NB4 (cell line): ENCODE results near the gene NDUFAF8.

Source experiments
- DNase-seq: peaks from one replicate; pipeline ENCODE4 v3.0.0; 2010; ENCODE audit warnings: low read depth
- H3K4me3 ChIP-seq: one replicate; pipeline ENCODE4 v1.5.1; 2011; ENCODE audit warnings: mild to moderate bottlenecking, low read depth, low read length, moderate library complexity
- CTCF ChIP-seq: IDR thresholded peaks from one replicate; pipeline ENCODE4 v1.5.1; 2012; ENCODE audit warnings: low read depth, low read length
- MAX ChIP-seq: IDR thresholded peaks from 2 replicates; pipeline ENCODE4 v1.6.1; 2011; ENCODE audit warnings: low read depth, low read length
- MYC ChIP-seq: IDR thresholded peaks from 2 replicates; pipeline ENCODE4 v1.6.1; 2011; ENCODE audit warnings: low read depth, low read length
- POLR2A ChIP-seq: IDR thresholded peaks from 2 replicates; pipeline ENCODE4 v1.6.1; 2011; ENCODE audit warnings: mild to moderate bottlenecking; ENCODE audit not compliant: insufficient read length; ENCODE audit errors: extremely low read depth

The NDUFAF8 gene

GRCh38 chr17:81290230-81290629, 51.1 kb downstream of the NDUFAF8 start:
- TF ChIP-seq MYC (no peak), POLR2A (no peak), CTCF (no peak), MAX (no peak)
- no peak overlapping the region for H3K4me3 ChIP-seq
- no peak for DNase-seq
